OCI-LY1 (cell line): ENCODE measurements around the gene SESN1.

Experiments
- H2AFZ ChIP-seq: fragments of 200-600 bp; sonication (generic), shearing (Covaris generic); 2 replicates; pipeline ENCODE4 v1.6.0; 2014; ENCODE audit warnings: antibody characterized with exemption, mild to moderate bottlenecking, low read length
- H3F3A ChIP-seq: fragments of 200-600 bp; sonication (generic), shearing (Covaris generic); 2 replicates; pipeline ENCODE4 v1.6.0; 2014; ENCODE audit warnings: mild to moderate bottlenecking, antibody characterized with exemption, low read length, moderate library complexity; ENCODE audit not compliant: insufficient read depth
- H3K27ac ChIP-seq: fragments of 200-600 bp; sonication (generic); 2 replicates; pipeline ENCODE4 v1.5.1; 2014; ENCODE audit warnings: low read length, mixed run types, mild to moderate bottlenecking, low read depth; ENCODE audit not compliant: poor library complexity, severe bottlenecking
- H3K27me3 ChIP-seq: fragments of 200-600 bp; sonication (generic); 2 replicates; pipeline ENCODE4 v1.6.0; 2014; ENCODE audit warnings: antibody characterized with exemption, mild to moderate bottlenecking, low read length, moderate library complexity; ENCODE audit not compliant: insufficient read depth
- H3K36me3 ChIP-seq: fragments of 200-600 bp; sonication (generic); 2 replicates; pipeline ENCODE4 v1.6.1; 2014; ENCODE audit warnings: mild to moderate bottlenecking, antibody characterized with exemption, low read length, moderate library complexity, mixed read lengths; ENCODE audit not compliant: insufficient read depth
- H3K4me1 ChIP-seq: fragments of 200-600 bp; sonication (generic); 2 replicates; pipeline ENCODE4 v1.5.1; 2014; ENCODE audit warnings: mild to moderate bottlenecking, low read length, moderate library complexity; ENCODE audit not compliant: insufficient read depth, severe bottlenecking
- H3K4me2 ChIP-seq: fragments of 200-600 bp; sonication (generic), shearing (Covaris generic); 2 replicates; pipeline ENCODE4 v1.6.1; 2014; ENCODE audit warnings: low read length
- H3K4me3 ChIP-seq: fragments of 200-600 bp; sonication (generic); 2 replicates; pipeline ENCODE4 v1.5.1; 2014; ENCODE audit warnings: low read length, low read depth, mild to moderate bottlenecking, mixed read lengths; ENCODE audit not compliant: poor library complexity, severe bottlenecking
- H3K79me2 ChIP-seq: fragments of 200-600 bp; shearing (Covaris generic); 2 replicates; pipeline ENCODE4 v1.6.1; 2016; ENCODE audit warnings: mixed run types, low read length, mixed read lengths; ENCODE audit not compliant: insufficient read depth
- H3K9ac ChIP-seq: fragments of 200-600 bp; sonication (generic), shearing (Covaris generic); 2 replicates; pipeline ENCODE4 v1.6.1; 2014; ENCODE audit warnings: mild to moderate bottlenecking, low read length, mixed read lengths
- H3K9me2 ChIP-seq: fragments of 200-600 bp; sonication (generic), shearing (Covaris generic); 2 replicates; pipeline ENCODE4 v1.6.1; 2014; ENCODE audit warnings: low read depth, mild to moderate bottlenecking, low read length, mixed read lengths
- H3K9me3 ChIP-seq: fragments of 200-600 bp; shearing (Covaris generic); 2 replicates; pipeline ENCODE4 v1.6.1; 2014; ENCODE audit warnings: low read length, mixed read lengths
- H4K20me1 ChIP-seq: fragments of 200-600 bp; sonication (generic), shearing (Covaris generic); 2 replicates; pipeline ENCODE4 v1.6.0; 2016; ENCODE audit warnings: mild to moderate bottlenecking, low read length; ENCODE audit not compliant: insufficient read depth
- EZH2 ChIP-seq: fragments of 200-600 bp; sonication (generic), shearing (Covaris generic); IDR thresholded peaks from 2 replicates; pipeline ENCODE4 v1.8.0; 2017; ENCODE audit warnings: borderline replicate concordance, mixed run types, mild to moderate bottlenecking, antibody characterized with exemption, low read length, moderate library complexity, mixed read lengths
- TF ChIP-seq, protein P1 (sequence below): fragments of 200-600 bp; sonication (generic), shearing (Covaris generic); IDR thresholded peaks from 2 replicates; pipeline ENCODE4 v1.5.1; 2017; ENCODE audit warnings: mild to moderate bottlenecking, antibody characterized with exemption, low read length, moderate library complexity, mixed read lengths

The SESN1 gene

DNA sequence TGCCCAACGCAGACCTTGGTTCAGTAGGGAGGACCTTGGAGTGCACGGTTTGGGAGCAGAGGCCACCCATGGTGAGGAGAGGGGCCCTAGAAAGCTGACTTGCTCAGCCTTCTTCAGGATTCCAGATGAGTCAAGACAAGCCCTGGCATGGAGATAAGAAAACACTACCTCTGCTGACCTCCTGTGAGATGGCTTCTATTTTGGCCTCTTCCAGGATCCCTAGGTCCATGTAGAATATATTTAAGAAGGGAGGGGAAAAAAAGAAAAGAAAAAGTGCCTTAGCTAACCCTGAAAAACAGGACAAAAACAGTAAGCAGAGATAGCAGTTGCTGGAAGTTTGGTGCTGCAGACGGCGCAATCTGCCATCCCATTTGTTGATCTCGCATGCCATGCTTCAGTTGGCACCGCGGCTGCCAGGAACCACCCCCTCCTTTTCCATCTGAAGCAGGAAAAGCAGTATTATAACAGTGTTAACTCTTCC lies 146.4 kb downstream of the SESN1 start:
- no peaks in the 10 kb centered on the region for H3F3A ChIP-seq
- no peaks in the 10 kb centered on the region for H3K79me2 ChIP-seq
- H3K4me1 ChIP-seq: peaks cover 12% of the 10 kb centered on the region
- H3K27ac ChIP-seq: no peak overlapping the region
- no peaks in the 10 kb centered on the region for H3K9me2 ChIP-seq
- no peak overlapping the region for H3K9ac ChIP-seq
- TF ChIP-seq, protein P1, sequence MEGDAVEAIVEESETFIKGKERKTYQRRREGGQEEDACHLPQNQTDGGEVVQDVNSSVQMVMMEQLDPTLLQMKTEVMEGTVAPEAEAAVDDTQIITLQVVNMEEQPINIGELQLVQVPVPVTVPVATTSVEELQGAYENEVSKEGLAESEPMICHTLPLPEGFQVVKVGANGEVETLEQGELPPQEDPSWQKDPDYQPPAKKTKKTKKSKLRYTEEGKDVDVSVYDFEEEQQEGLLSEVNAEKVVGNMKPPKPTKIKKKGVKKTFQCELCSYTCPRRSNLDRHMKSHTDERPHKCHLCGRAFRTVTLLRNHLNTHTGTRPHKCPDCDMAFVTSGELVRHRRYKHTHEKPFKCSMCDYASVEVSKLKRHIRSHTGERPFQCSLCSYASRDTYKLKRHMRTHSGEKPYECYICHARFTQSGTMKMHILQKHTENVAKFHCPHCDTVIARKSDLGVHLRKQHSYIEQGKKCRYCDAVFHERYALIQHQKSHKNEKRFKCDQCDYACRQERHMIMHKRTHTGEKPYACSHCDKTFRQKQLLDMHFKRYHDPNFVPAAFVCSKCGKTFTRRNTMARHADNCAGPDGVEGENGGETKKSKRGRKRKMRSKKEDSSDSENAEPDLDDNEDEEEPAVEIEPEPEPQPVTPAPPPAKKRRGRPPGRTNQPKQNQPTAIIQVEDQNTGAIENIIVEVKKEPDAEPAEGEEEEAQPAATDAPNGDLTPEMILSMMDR: no peak
- no peak for TF ChIP-seq EZH2
- no peak overlapping the region for H3K4me2 ChIP-seq
- no peaks in the 10 kb centered on the region for H4K20me1 ChIP-seq
- no peaks in the 10 kb centered on the region; the same call in 1 of the 2 replicates for H3K27me3 ChIP-seq
- no peak overlapping the region for H3K4me3 ChIP-seq
- no peak overlapping the region for H2AFZ ChIP-seq
- no peaks in the 10 kb centered on the region for H3K9me3 ChIP-seq
- no peaks in the 10 kb centered on the region for H3K36me3 ChIP-seq

DNA sequence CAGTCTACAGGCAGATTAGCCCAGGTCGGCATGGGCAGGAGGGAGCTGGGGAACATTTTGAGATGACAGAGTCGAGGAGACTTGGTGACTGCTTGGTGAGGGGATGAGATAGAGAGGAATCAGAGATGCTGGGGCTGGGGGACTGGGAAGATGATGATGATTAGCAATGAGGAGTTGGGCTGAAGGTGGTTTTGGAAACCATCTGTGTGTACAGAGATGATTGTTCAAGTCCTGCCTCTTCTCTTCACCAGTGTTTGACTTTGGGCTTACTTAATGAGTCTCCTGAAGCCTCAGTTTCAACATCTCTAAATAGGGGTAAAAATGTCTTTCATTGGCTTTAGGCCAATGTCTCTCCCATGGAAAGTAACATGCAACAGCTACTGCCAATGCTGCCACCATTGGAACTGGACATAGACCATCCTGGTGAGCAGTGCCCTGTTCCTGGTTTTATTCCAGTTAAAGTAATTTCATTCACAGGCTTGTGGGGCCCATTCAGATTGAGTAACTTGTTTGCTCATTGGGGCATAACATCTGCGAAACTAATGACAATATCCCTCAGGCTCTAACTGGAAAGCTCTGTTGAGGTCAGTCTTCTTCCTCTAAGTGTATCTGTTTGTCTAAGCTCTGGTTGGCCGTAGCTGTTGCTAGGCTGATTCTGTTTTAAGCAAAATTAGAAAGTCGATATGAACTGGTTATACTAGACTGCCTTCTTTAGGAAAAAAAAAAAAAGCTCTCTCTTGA lies 147.4 kb downstream of the SESN1 start:
- Histone ChIP-seq H3K27me3 (no peaks in the 10 kb centered on the region; the same call in 1 of the 2 replicates), H3K9ac (no peak overlapping the region), H3F3A (no peaks in the 10 kb centered on the region), H3K4me1 (peaks cover 21% of the 10 kb centered on the region), H3K4me3 (no peak overlapping the region), H3K9me2 (no peaks in the 10 kb centered on the region), H3K36me3 (no peaks in the 10 kb centered on the region), H3K4me2 (no peak overlapping the region), H3K9me3 (no peaks in the 10 kb centered on the region), H2AFZ (no peak overlapping the region), H4K20me1 (no peaks in the 10 kb centered on the region), H3K27ac (no peak overlapping the region), H3K79me2 (no peaks in the 10 kb centered on the region)
- TF ChIP-seq EZH2: no peak
- TF ChIP-seq, protein P1: no peak

DNA sequence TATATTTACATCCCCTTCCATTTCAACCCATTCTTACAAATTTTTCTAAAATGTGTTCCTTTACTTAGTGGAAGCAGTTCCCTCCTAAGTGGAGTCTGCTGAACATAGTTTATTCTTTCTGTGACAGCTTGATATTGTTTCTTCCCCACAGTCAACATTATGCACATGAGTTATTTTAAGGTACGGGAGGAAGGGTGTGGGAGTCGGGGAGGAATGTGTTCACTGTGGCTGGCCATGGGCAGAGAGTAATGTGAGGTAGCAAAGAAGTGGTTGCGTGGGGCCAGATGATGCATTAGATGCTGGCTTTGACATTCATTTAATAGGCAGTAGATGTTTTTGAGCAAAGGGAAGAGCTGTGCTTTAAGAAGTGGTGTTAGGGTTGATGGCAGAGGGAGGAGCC lies 148.0 kb downstream of the SESN1 start:
- no peaks in the 10 kb centered on the region; the same call in 1 of the 2 replicates for H3K27me3 ChIP-seq
- no peaks in the 10 kb centered on the region for H3K9me3 ChIP-seq
- no peaks in the 10 kb centered on the region for H3K79me2 ChIP-seq
- peaks cover 27% of the 10 kb centered on the region for H3K4me1 ChIP-seq
- no peaks in the 10 kb centered on the region for H3K36me3 ChIP-seq
- no peaks in the 10 kb centered on the region for H3F3A ChIP-seq
- no peak overlapping the region for H3K4me3 ChIP-seq
- no peak overlapping the region for H3K27ac ChIP-seq
- no peak overlapping the region for H3K4me2 ChIP-seq
- TF ChIP-seq EZH2: no peak
- TF ChIP-seq, protein P1: no peak
- H4K20me1 ChIP-seq: no peaks in the 10 kb centered on the region
- H2AFZ ChIP-seq: no peak overlapping the region
- no peaks in the 10 kb centered on the region for H3K9me2 ChIP-seq
- no peak overlapping the region for H3K9ac ChIP-seq
